IMR-90 (cell line): Measurements from ENCODE around the gene PDE6B. TPM values are rescaled to one million over a fixed set of nuclear protein-coding genes. Genes with fewer than 3 reads are reported as not detected.

Experiments
- ATAC-seq: fragments of 200-7000 bp; cut with Tn5 transposase; 2 replicates; pipeline ENCODE4 v1.9.1; 2020; ENCODE audit warnings: low read depth, mild to moderate bottlenecking, moderate library complexity
- BruUV-seq: library from RNA; stranded (reverse); fragments of 400-500 nt; replicated peaks from 2 replicates; lab custom pipeline; 2021; lab: Mats Ljungman, UMichigan
- CTCF ChIA-PET: fragments of 300-600 bp; formaldehyde crosslinking; extraction: SDS; loops from one replicate; lab custom pipeline; 2021; ENCODE audit warnings: antibody characterized with exemption; lab: Yijun Ruan, JAX
- POLR2A ChIA-PET: fragments of 300-600 bp; sonication (Branson Sonifier 250); formaldehyde crosslinking; loops from one replicate; lab custom pipeline; 2022; ENCODE audit warnings: antibody characterized with exemption; ENCODE audit not compliant: unreplicated experiment; lab: Charles Lee
- DNase-seq: peaks from one replicate; pipeline ENCODE4 v3.0.0; 2013
- H2AFZ ChIP-seq: replicated peaks from 2 replicates; pipeline ENCODE3; 2013; ENCODE audit warnings: low read length, mild to moderate bottlenecking; ENCODE audit not compliant: poor library complexity
- H2AK5ac ChIP-seq: 2 replicates; pipeline ENCODE4 v1.6.1; 2013; ENCODE audit warnings: low read depth, low read length, inconsistent platforms
- H2AK9ac ChIP-seq: replicated peaks from 2 replicates; pipeline ENCODE3; 2013; ENCODE audit warnings: mild to moderate bottlenecking, low read depth, low read length, moderate library complexity; ENCODE audit not compliant: poor library complexity
- H2BK120ac ChIP-seq: 2 replicates; pipeline ENCODE4 v1.6.1; 2013; ENCODE audit warnings: low read depth, low read length, inconsistent platforms
- H2BK15ac ChIP-seq: 3 replicates; pipeline ENCODE4 v1.6.1; 2013; ENCODE audit warnings: low read depth, low read length, inconsistent platforms
- H2BK20ac ChIP-seq: 2 replicates; pipeline ENCODE4 v1.6.1; 2013; ENCODE audit warnings: low read depth, mild to moderate bottlenecking, inconsistent platforms, low read length, moderate library complexity
- H2BK5ac ChIP-seq: 2 replicates; pipeline ENCODE4 v1.6.1; 2013; ENCODE audit warnings: mild to moderate bottlenecking, low read depth, low read length, inconsistent platforms; ENCODE audit not compliant: poor library complexity, severe bottlenecking
- H3K14ac ChIP-seq: replicated peaks from 2 replicates; pipeline ENCODE4 v1.6.1; 2013; ENCODE audit warnings: low read depth, low read length, inconsistent platforms
- H3K18ac ChIP-seq: 2 replicates; pipeline ENCODE4 v1.6.1; 2013; ENCODE audit warnings: low read depth, low read length, control low read depth
- H3K23ac ChIP-seq: 2 replicates; pipeline ENCODE4 v1.6.1; 2013; ENCODE audit warnings: low read depth, low read length, inconsistent platforms
- H3K27ac ChIP-seq: 2 replicates; pipeline ENCODE4 v1.5.1; 2013; ENCODE audit warnings: mild to moderate bottlenecking, control low read depth, low read length; ENCODE audit not compliant: insufficient read depth
- H3K27me3 ChIP-seq: 2 replicates; pipeline ENCODE4 v1.6.1; 2013; ENCODE audit warnings: low read length; ENCODE audit not compliant: control insufficient read depth, insufficient read depth
- H3K36me3 ChIP-seq: 2 replicates; pipeline ENCODE4 v1.6.1; 2013; ENCODE audit warnings: low read length, mixed read lengths; ENCODE audit not compliant: control insufficient read depth, insufficient read depth
- H3K4ac ChIP-seq: 2 replicates; pipeline ENCODE4 v1.6.1; 2013; ENCODE audit warnings: low read depth, low read length, inconsistent platforms
- H3K4me1 ChIP-seq: 2 replicates; pipeline ENCODE4 v1.6.1; 2013; ENCODE audit warnings: low read length, mixed read lengths; ENCODE audit not compliant: control insufficient read depth, insufficient read depth
- H3K4me2 ChIP-seq: 2 replicates; pipeline ENCODE4 v1.6.1; 2013; ENCODE audit warnings: low read depth, mild to moderate bottlenecking, control low read depth, low read length, moderate library complexity
- H3K4me3 ChIP-seq: 2 replicates; pipeline ENCODE4 v1.5.1; 2013; ENCODE audit warnings: low read depth, mild to moderate bottlenecking, control low read depth, low read length, moderate library complexity; ENCODE audit not compliant: insufficient read depth
- H3K56ac ChIP-seq: 2 replicates; pipeline ENCODE4 v1.6.1; 2013; ENCODE audit warnings: low read length, inconsistent platforms; ENCODE audit not compliant: insufficient read depth; ENCODE audit errors: extremely low read depth
- H3K79me1 ChIP-seq, 2 experiments: 2 replicates each; pipeline ENCODE4 v1.6.1; 2013; ENCODE audit warnings: low read length in 2 of 2, inconsistent platforms in 1 of 2, low read depth in 1 of 2
- H3K9ac ChIP-seq: 2 replicates; pipeline ENCODE4 v1.6.1; 2013; ENCODE audit warnings: low read depth, low read length, control low read depth
- H3K9me1 ChIP-seq: 2 replicates; pipeline ENCODE4 v1.6.1; 2013; ENCODE audit warnings: low read length, inconsistent platforms; ENCODE audit not compliant: insufficient read depth
- H3K9me3 ChIP-seq: 2 replicates; pipeline ENCODE4 v1.6.1; 2013; ENCODE audit warnings: low read length; ENCODE audit not compliant: control insufficient read depth, insufficient read depth
- H4K20me1 ChIP-seq: 2 replicates; pipeline ENCODE4 v1.6.1; 2013; ENCODE audit warnings: low read length, inconsistent platforms; ENCODE audit not compliant: insufficient read depth
- H4K5ac ChIP-seq: 2 replicates; pipeline ENCODE4 v1.6.1; 2013; ENCODE audit warnings: mild to moderate bottlenecking, low read depth, low read length, control low read depth
- H4K8ac ChIP-seq, 2 experiments: 2 replicates each; pipeline ENCODE4 v1.6.1; 2013; ENCODE audit warnings: low read depth in 2 of 2, low read length in 2 of 2, control low read depth in 1 of 2, inconsistent platforms in 1 of 2
- H4K91ac ChIP-seq: 2 replicates; pipeline ENCODE4 v1.6.1; 2013; ENCODE audit warnings: low read depth, low read length, inconsistent platforms; ENCODE audit not compliant: insufficient read depth
- BHLHE40 ChIP-seq: fragments of 150-350 bp; IDR thresholded peaks from 2 replicates; pipeline ENCODE4 v1.6.1; 2016; ENCODE audit warnings: mild to moderate bottlenecking, low read depth, low read length
- CHD1 ChIP-seq: IDR thresholded peaks from 2 replicates; pipeline ENCODE4 v1.6.1; 2012; ENCODE audit warnings: low read depth, low read length, improper control_type of control experiment
- ELK1 ChIP-seq: fragments of 150-350 bp; IDR thresholded peaks from 2 replicates; pipeline ENCODE4 v1.6.1; 2016; ENCODE audit warnings: low read depth, mild to moderate bottlenecking, low read length, moderate library complexity, borderline replicate concordance
- MAFK ChIP-seq: IDR thresholded peaks from 2 replicates; pipeline ENCODE4 v1.6.1; 2012; ENCODE audit warnings: low read depth, low read length, improper control_type of control experiment
- MXI1 ChIP-seq: IDR thresholded peaks from 2 replicates; pipeline ENCODE4 v1.6.1; 2012; ENCODE audit warnings: low read depth, mild to moderate bottlenecking, low read length, moderate library complexity, borderline replicate concordance
- NFE2L2 ChIP-seq: fragments of 150-350 bp; IDR thresholded peaks from 2 replicates; pipeline ENCODE4 v1.6.1; 2016; ENCODE audit warnings: low read depth, mild to moderate bottlenecking, low read length
- POLR2A ChIP-seq: IDR thresholded peaks from 2 replicates; pipeline ENCODE4 v1.6.1; 2012; ENCODE audit warnings: mild to moderate bottlenecking, low read depth, low read length
- RAD21 ChIP-seq: IDR thresholded peaks from 2 replicates; pipeline ENCODE4 v1.6.1; 2012; ENCODE audit warnings: low read length, improper control_type of control experiment
- RCOR1 ChIP-seq: IDR thresholded peaks from 2 replicates; pipeline ENCODE4 v1.6.1; 2012; ENCODE audit warnings: mild to moderate bottlenecking, low read length, improper control_type of control experiment; ENCODE audit not compliant: insufficient replicate concordance
- SMC3 ChIP-seq: fragments of 150-350 bp; IDR thresholded peaks from 2 replicates; pipeline ENCODE4 v1.6.1; 2016; ENCODE audit warnings: low read depth, mild to moderate bottlenecking, antibody characterized with exemption, low read length, moderate library complexity
- USF2 ChIP-seq: fragments of 150-350 bp; IDR thresholded peaks from 2 replicates; pipeline ENCODE4 v1.6.1; 2017; ENCODE audit warnings: mild to moderate bottlenecking, antibody characterized with exemption, low read length, low read depth
- WGBS, 2 experiments: methylation state at CpG; one replicate each; pipeline versions ENCODE4 v1.1.5 to v1.1.7; 2013; ENCODE audit warnings: missing lambda C conversion rate in 2 of 2; ENCODE audit not compliant: insufficient read length in 1 of 2; ENCODE audit errors: extremely low coverage in 2 of 2; 5-methylcytosine and 5-hydroxymethylcytosine counted together
- dilution Hi-C: fragments of 300-500 bp; cut with HindIII; formaldehyde crosslinking; loops from one replicate; pipeline ENCODE4 v1.14.3; 2018; ENCODE audit warnings: low sequenced_read_pairs; ENCODE audit not compliant: unreplicated experiment
- in situ Hi-C: fragments of 300-500 bp; cut with MboI; formaldehyde crosslinking; loops from 3 replicates; pipeline ENCODE4 v1.14.3; 2019; ENCODE audit warnings: low sequenced_read_pairs, inconsistent platforms, mixed read lengths
- intact Hi-C: fragments of 100-400 bp; cut with micrococcal nuclease; formaldehyde crosslinking; loops from 2 replicates; pipeline ENCODE4 v1.10.0; 2022
- polyA plus RNA-seq, 3 experiments: library from polyadenylated mRNA; depleted of rRNA; stranded (reverse); fragments of >200 nt; gene quantifications; 2 replicates each; pipeline ENCODE4 v1.2.3, GENCODE V29; 2012; ENCODE audit warnings: low replicate concordance in 1 of 3
- total RNA-seq: library from RNA; depleted of rRNA; stranded (reverse); fragments of >200 nt; gene quantifications from 2 replicates; pipeline ENCODE4 v1.2.3, GENCODE V29; 2012

PDE6B gene
- total and polyA plus RNA-seq, 2 of the 4 experiments (the other 2 are of a cell fraction), result under 0.01 TPM; not detected in 1

- BruUV-seq, result no TSS peak
- in situ Hi-C loops, result no loop called here
- POLR2A ChIA-PET, result no interaction called here
- no peak overlapping the region for H3K4ac ChIP-seq
- TF ChIP-seq USF2, result no peak
- TF ChIP-seq RAD21, result no peak
- TF ChIP-seq POLR2A, result no peak
- no peak for TF ChIP-seq SMC3
- TF ChIP-seq BHLHE40, result no peak
- TF ChIP-seq ELK1, result no peak
- no peak for TF ChIP-seq RCOR1
- TF ChIP-seq MXI1, result no peak
- TF ChIP-seq NFE2L2, result no peak
- no peak for TF ChIP-seq CHD1
- TF ChIP-seq MAFK, result no peak
- no peak overlapping the region for H3K4me3 ChIP-seq
- no peak overlapping the region for H3K18ac ChIP-seq
- no peak overlapping the region for H2AFZ ChIP-seq
- no peak overlapping the region for H3K9ac ChIP-seq
- no peak overlapping the region for H2BK120ac ChIP-seq
- no peak overlapping the region for H3K23ac ChIP-seq
- 60% methylated on average over 5 of the region's 8 CpGs; no CpG with 5 or more reads in 1 of the 2 experiments for WGBS, 2 experiments
- dilution Hi-C loops, result no loop called here
- peaks cover 2% of the 10 kb centered on the region; the same call in 1 of the 2 replicates for H3K9me3 ChIP-seq
- no peaks in the 10 kb centered on the region for H3K9me1 ChIP-seq
- H3K56ac ChIP-seq, result no peak overlapping the region
- H3K36me3 ChIP-seq, result no peaks in the 10 kb centered on the region
- H3K27me3 ChIP-seq, result 0 out of 2 replicates have a peak, but pooled peaks cover 2% of the 10 kb centered on the region
- intact Hi-C loops, result no loop called here
- H2AK5ac ChIP-seq, result no peak overlapping the region
- no peak overlapping the region for H2BK5ac ChIP-seq
- no peak overlapping the region for H4K5ac ChIP-seq
- no peaks in the 10 kb centered on the region for H3K79me1 ChIP-seq
- H4K20me1 ChIP-seq, result no peaks in the 10 kb centered on the region
- no peak overlapping the region for H3K27ac ChIP-seq
- no peak overlapping the region for H2BK15ac ChIP-seq
- H3K4me1 ChIP-seq, result no peaks in the 10 kb centered on the region
- H2AK9ac ChIP-seq, result no peak overlapping the region
- no peak overlapping the region for H3K4me2 ChIP-seq
- no peak overlapping the region for H4K91ac ChIP-seq
- no peak overlapping the region for H3K14ac ChIP-seq
- DNase-seq, result no peak
- no peak overlapping the region for H4K8ac ChIP-seq
- CTCF ChIA-PET, result no interaction called here
- no peak overlapping the region for H2BK20ac ChIP-seq
- no peak for ATAC-seq
These were observed 15.8 kb upstream of the PDE6B start for GRCh38 chr4:609400-610050.
